Heart left ventricle (tissue), 16 donors: ENCODE results near the gene DYNLRB2. TPM values are rescaled to one million over a fixed set of nuclear protein-coding genes. Genes with fewer than 3 reads are reported as not detected.

Experiments used
- ATAC-seq, 4 donors: fragments of 200-7000 bp; cut with Tn5 transposase; one replicate each; pipeline ENCODE4 v1.9.1; 2020 to 2022; ENCODE audit warnings: moderate library complexity in 4 of 4, mild to moderate bottlenecking in 3 of 4, moderate number of reproducible peaks in 1 of 4
- DNase-seq, 5 donors: peaks; one replicate each; pipeline ENCODE4 v3.0.0-alpha.2; 2020
- H3K27ac ChIP-seq, 12 donors: fragments of 200-600 bp; sonication (generic) in 4 of 12; one replicate each; pipeline versions ENCODE4 v1.5.0 to v1.8.0; 2016 to 2022; ENCODE audit warnings: mild to moderate bottlenecking in 2 of 12
- H3K27me3 ChIP-seq, 9 donors: fragments of 200-600 bp; sonication (generic) in 2 of 9; one replicate each; pipeline versions ENCODE4 v1.5.1 to v1.8.0; 2016 to 2022; ENCODE audit warnings: mild to moderate bottlenecking in 3 of 9
- H3K36me3 ChIP-seq, 9 donors: fragments of 200-600 bp; sonication (generic) in 2 of 9; one replicate each; pipeline versions ENCODE4 v1.5.0 to v1.8.0; 2018 to 2022; ENCODE audit warnings: mild to moderate bottlenecking in 2 of 9
- H3K4me1 ChIP-seq, 12 donors: fragments of 200-600 bp; sonication (generic) in 4 of 12; one replicate each; pipeline versions ENCODE4 v1.5.0 to v1.8.0; 2016 to 2022; ENCODE audit warnings: mild to moderate bottlenecking in 3 of 12
- H3K4me3 ChIP-seq, 12 donors: fragments of 200-600 bp; sonication (generic) in 4 of 12; one replicate each; pipeline versions ENCODE4 v1.5.0 to v1.8.0; 2017 to 2022; ENCODE audit warnings: mild to moderate bottlenecking in 9 of 12, moderate library complexity in 4 of 12
- H3K9me3 ChIP-seq, 12 donors: fragments of 200-600 bp; sonication (generic) in 4 of 12; one replicate each; pipeline versions ENCODE4 v1.5.0 to v1.8.0; 2016 to 2022; ENCODE audit warnings: mild to moderate bottlenecking in 1 of 12
- POLR2A ChIP-seq, 2 donors: fragments of 450-650 bp; IDR thresholded peaks; one replicate each; pipeline ENCODE4 v1.6.1; 2017; ENCODE audit warnings: antibody characterized with exemption in 2 of 2, mild to moderate bottlenecking in 2 of 2, moderate library complexity in 2 of 2
- WGBS, 4 donors: extraction: QIAGEN DNeasy Blood & Tissue Kit in 2 of 4; methylation state at CpG; one replicate each; pipeline versions ENCODE4 v1.1.5 to v1.1.7; 2013 to 2018; 5-methylcytosine and 5-hydroxymethylcytosine counted together
- intact Hi-C, 10 donors: fragments of 100-400 bp; cut with DNase I; formaldehyde crosslinking; loops; one replicate each; pipeline versions ENCODE4 v1.11.1 to v1.14.2; 2022
- polyA plus RNA-seq, 2 donors: library from polyadenylated mRNA; stranded (reverse); fragments of 200-250 nt; gene quantifications; one replicate each; pipeline ENCODE4 v1.2.3, GENCODE V29; 2013
- total RNA-seq, 9 donors: library from RNA; depleted of rRNA in 2 of 9; stranded (reverse); fragments of >200 nt in 2 of 9; fragmentation: NEBNext Ultra II Directional in 3 of 9; extraction: Animal tissue kit (Norgen Biotek cat#: 25700) in 3 of 9; gene quantifications; one replicate each; pipeline versions ENCODE4 v1.1.0 to v1.2.4, GENCODE V29; 2016 to 2023
- TF ChIP-seq, protein P1 (sequence below), 12 donors: fragments of 200-600 bp; sonication (generic) in 4 of 12; IDR thresholded peaks; one replicate each; pipeline versions ENCODE4 v1.5.0 to v1.8.0; 2018 to 2022; ENCODE audit warnings: antibody characterized with exemption in 12 of 12, mild to moderate bottlenecking in 5 of 12
- donor health status: ischemic (EF 13 %, LVEDD 7.1; RV severe dilation, severe dysfunction).
- donor health status: healthy with polysubstance abuse.
- donor health status: DM: no; HTN: yes; CAD: no.
- donor health status: DM: no; HTN: no; CAD: no.
- donor health status: ischemic (EF 25% LVEDD 6.9; RV normal size, moderate dysfunction).
- donor health status: ischemic (EF 25% LVEDD 5.7; RV mildly dilated, moderate dysfunction).
- donor health status: healthy.
- donor health status: DM: yes; HTN: yes; CAD: no.
- donor health status: ischemic (EF 35%, LVEDD 5.7; RV mildly dilated, moderate dysfunction).
- donor health status: nonischemic (EF 11% LVEDD 7.7; RV severe dilation, severe dysfunction).
- donor health status: DM: yes; HTN: yes; CAD: no.
- donor health status: PGD.
- donor health status: ischemic (EF 29% LVEDD 5.4; RV normal size, mild dysfunction).
- donor health status: nonischemic (EF 23%, LVEDD 6.1; RV moderate dilation, normal function).

DYNLRB2 gene
- total and polyA plus RNA-seq, 11 donors: 0.33 to 2.1 (median 0.87) TPM; not detected in 5

DNA sequence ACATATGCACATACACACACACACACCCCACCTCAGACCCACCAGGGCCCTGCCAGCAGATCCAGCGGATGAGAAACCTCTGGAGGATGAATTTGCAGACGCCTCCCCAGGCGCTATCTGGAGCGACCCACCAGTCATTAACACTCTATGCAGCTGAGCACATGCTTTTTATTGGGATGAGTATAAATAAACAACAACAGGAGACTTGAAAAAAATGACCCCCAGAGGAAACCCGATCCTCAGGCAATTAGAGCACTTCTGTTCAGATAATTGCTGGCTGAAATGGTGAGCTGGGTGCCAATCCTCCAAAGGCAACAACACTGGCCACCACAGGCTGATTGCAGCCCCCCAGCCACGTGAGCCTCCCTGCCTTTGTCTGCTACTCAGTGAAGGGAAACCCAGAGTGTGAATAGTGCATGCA lies 32.9 kb downstream of the DYNLRB2 start:
- no peak for TF ChIP-seq POLR2A (IDR thresholded peaks at IDR 0.05)
- TF ChIP-seq, protein P1, sequence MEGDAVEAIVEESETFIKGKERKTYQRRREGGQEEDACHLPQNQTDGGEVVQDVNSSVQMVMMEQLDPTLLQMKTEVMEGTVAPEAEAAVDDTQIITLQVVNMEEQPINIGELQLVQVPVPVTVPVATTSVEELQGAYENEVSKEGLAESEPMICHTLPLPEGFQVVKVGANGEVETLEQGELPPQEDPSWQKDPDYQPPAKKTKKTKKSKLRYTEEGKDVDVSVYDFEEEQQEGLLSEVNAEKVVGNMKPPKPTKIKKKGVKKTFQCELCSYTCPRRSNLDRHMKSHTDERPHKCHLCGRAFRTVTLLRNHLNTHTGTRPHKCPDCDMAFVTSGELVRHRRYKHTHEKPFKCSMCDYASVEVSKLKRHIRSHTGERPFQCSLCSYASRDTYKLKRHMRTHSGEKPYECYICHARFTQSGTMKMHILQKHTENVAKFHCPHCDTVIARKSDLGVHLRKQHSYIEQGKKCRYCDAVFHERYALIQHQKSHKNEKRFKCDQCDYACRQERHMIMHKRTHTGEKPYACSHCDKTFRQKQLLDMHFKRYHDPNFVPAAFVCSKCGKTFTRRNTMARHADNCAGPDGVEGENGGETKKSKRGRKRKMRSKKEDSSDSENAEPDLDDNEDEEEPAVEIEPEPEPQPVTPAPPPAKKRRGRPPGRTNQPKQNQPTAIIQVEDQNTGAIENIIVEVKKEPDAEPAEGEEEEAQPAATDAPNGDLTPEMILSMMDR (IDR thresholded peaks at IDR 0.05): no peak
- DNase-seq: no peak
- Histone ChIP-seq H3K36me3 (no peaks in the 10 kb centered on the region), H3K9me3 (no peaks in the 10 kb centered on the region), H3K27me3 (peaks cover 0 to 11% (median 0%) of the 10 kb centered on the region in 9 donors), H3K4me1 (no peaks in the 10 kb centered on the region), H3K27ac (no peak overlapping the region), H3K4me3 (no peak overlapping the region)
- no peak for ATAC-seq
- intact Hi-C loops: no loop called here
- WGBS, 4 donors: 55 to 65% (median 57%) methylated on average over 6 of the region's 6 CpGs

DNA sequence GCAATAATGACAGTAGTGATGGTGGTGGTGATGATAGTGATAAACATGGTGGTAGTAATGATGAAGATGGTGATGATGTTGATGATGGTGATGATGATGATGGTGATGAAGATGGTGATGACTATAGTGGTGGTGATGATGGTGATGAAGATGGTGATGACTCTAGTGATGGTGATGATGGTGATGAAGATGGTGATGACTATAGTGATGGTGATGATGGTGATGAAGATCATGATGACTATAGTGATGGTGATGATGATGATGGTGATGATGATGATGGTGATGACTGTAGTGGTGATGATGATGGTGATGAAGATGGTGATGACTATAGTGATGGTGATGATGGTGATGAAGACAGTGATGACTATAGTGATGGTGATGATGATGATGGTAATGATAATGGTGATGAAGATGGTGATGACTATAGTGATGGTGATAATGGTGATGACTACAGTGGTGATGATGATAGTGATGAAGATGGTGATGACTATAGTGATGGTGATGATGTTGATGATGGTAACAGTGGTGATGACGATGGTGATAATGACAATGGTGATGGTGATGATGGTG lies 35.6 kb downstream of the DYNLRB2 start:
- Histone ChIP-seq H3K36me3 (no peaks in the 10 kb centered on the region), H3K27me3 (peaks cover 0 to 9% (median 0%) of the 10 kb centered on the region in 9 donors), H3K4me1 (no peaks in the 10 kb centered on the region), H3K27ac (no peak overlapping the region), H3K9me3 (peaks cover 0 to 4% (median 0%) of the 10 kb centered on the region in 12 donors), H3K4me3 (no peak overlapping the region)
- DNase-seq (no peak), ATAC-seq (no peak)
- 68 to 84% (median 79%) methylated on average over 1 of the region's 1 CpG for WGBS, 4 donors
- TF ChIP-seq, protein P1 (IDR thresholded peaks at IDR 0.05): no peak
- no peak for TF ChIP-seq POLR2A (IDR thresholded peaks at IDR 0.05)
- intact Hi-C loops: no loop called here

DNA sequence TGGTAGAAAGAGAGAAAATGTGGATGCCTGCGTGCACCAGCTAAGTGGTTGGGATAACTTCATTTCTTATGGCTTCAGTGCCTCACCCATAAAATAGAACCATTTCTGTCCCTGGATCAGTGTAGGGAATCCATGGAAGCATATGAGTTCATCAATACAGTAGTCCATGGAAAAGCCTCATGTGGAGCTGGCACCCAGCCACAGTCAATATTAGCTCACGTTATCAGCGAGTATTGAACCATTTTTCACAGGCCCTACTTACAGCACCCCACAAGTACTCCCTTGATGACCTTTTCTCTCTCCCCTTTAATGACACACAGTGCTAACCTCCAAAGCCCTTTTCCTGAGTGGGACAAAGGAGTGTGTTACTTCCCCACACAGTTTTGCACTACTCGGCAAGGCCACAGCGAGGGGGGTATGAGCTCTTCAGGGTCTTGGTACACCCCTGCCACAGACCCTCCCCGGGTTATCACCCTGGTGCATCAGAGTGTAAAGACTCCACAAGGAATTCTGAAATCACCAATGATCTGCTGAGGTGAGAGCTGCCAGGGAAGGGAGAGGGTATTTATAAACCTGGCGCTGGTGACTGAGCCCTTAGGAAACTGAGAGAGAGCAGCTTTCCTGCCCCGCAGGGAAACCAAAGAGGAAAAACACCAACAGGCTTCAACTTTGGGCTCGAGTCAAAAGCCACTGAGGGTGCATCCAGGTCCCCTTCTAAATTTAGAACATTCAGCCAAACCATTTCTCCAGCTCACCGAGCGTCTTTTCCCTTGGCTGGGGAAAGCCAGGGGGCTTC lies 36.9 kb downstream of the DYNLRB2 start:
- Histone ChIP-seq H3K4me1 (no peaks in the 10 kb centered on the region), H3K27me3 (peaks cover 0 to 3% (median 0%) of the 10 kb centered on the region in 9 donors), H3K4me3 (no peak overlapping the region), H3K27ac (no peak overlapping the region), H3K9me3 (peaks cover 0 to 4% (median 0%) of the 10 kb centered on the region in 12 donors), H3K36me3 (no peaks in the 10 kb centered on the region)
- WGBS, 4 donors: 71 to 80% (median 78%) methylated on average over 11 of the region's 11 CpGs
- intact Hi-C loops: no loop called here
- ATAC-seq (no peak), DNase-seq (no peak)
- TF ChIP-seq POLR2A (IDR thresholded peaks at IDR 0.05): no peak
- TF ChIP-seq, protein P1 (IDR thresholded peaks at IDR 0.05): no peak

DNA sequence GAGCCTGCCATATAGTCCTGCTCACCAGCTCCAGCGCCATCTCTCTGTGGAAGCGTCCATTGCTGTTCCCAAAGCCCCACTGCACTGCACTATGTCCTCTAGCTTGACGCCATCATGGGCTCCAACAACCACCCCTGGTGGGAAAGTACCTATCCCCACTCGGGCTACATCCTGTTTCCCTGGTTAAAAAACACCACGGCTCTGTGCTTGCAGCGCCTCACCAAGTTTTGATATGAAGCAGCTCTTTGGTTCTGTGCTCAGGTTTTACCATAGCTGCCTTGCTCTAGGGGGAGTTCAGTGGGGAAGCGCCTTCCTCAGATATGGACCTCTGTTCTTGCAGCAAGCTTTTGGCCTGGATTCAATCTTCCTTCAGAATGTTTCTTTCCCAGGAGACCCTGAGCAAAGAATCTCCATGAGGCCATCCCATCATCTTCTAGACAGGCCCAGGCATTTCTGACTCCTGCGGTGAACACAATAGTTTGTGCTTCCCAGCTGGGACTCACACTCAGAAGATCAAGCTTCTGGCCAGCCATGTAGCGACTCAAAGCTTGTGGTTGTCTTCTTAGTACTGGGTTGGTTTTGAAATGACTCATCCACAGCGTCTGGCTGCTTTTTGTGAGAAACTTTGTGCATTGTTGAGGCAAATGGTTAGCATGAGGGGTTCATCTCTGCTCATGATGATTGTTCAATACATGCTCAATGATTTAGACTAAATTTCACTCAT lies 39.5 kb downstream of the DYNLRB2 start:
- intact Hi-C loops: no loop called here
- Histone ChIP-seq H3K27me3 (no peaks in the 10 kb centered on the region), H3K4me1 (no peaks in the 10 kb centered on the region), H3K9me3 (peaks cover 0 to 4% (median 0%) of the 10 kb centered on the region in 12 donors), H3K27ac (peak overlapping the region in 1 of 12 donors; percentile 42), H3K4me3 (no peak overlapping the region), H3K36me3 (no peaks in the 10 kb centered on the region)
- TF ChIP-seq, protein P1 (IDR thresholded peaks at IDR 0.05): no peak
- no peak for TF ChIP-seq POLR2A (IDR thresholded peaks at IDR 0.05)
- WGBS, 4 donors: 77 to 85% (median 82%) methylated on average over 9 to 10 of the region's 10 CpGs
- DNase-seq (no peak), ATAC-seq (no peak)
